ENCODE results near the gene CENPH. TPM values are rescaled to one million over a fixed set of nuclear protein-coding genes. Genes with fewer than 3 reads are reported as not detected.
"Not testable (repeated sequence)": the region's sequence is repeated elsewhere in the genome, so short reads cannot be mapped to it uniquely, and the experiment has no call there.

Gene CENPH
- total and polyA plus RNA-seq, 4 donors = 0.33 to 14.6 (median 0.77) TPM

DNA sequence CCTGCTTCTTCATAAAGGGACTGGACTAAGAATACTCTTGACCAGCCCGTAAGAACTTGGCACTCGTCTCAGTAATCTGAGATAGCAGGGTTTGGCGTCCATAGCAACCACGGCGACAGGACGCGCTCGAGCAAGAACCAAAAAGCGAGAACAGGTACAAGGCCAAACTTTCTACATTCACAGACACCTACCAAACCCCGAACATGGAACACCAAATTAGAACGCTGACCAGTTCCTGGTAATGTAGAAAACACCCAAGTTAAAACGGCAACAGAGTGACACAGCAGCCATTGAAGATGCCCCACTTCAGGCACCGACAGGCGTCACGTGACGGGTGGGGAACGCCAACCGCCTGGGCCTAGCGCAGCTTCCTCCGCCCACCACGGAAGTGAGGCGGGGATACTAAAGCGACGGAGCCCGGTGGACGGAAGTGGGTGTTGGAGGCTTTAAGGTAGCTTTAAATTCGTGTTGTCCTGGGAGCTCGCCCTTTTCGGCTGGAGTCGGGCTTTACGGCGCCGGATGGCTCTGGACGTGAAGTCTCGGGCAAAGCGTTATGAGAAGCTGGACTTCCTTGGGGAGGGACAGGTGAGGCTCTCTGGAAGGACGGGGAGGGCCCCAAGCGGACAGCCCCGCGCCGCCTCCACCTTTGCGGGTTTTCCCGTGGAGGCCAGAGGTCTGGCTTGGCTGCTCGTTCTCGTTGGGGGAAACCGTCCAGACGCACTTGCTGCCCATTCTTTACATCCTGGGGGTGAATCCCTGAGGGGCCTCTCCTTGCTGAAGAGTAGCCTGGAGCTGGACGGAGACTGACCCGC lies 45.3 kb downstream of the CENPH start, which contains the start of gene CDK7:
Gene CDK7, plus strand, starts transcription at position 430 of the 812 bp plus-strand sequence. Its CDS starts 90 bp downstream, at position 520.
- H3K27me3 ChIP-seq (ENCODE audit: control insufficient read depth in 4 of 4, insufficient read depth in 4 of 4, low read length in 3 of 4) = no peaks in the 10 kb centered on the region
- H3K9ac ChIP-seq (ENCODE audit: low read depth in 1 of 2, low read length in 2 of 2) = peak within 1 kb of the TSS; percentile 80 to 85
- peak in 1 of 2 donors; percentile 64 for TF ChIP-seq EGR1 (IDR thresholded peaks at IDR 0.05; ENCODE audit: low read depth in 2 of 2)
- peak; percentile 19 for TF ChIP-seq ZBTB33 (IDR thresholded peaks at IDR 0.05)
- peak; percentile 45 for TF ChIP-seq NR2F2 (IDR thresholded peaks at IDR 0.05)
- no peak for TF ChIP-seq FOXA1 (IDR thresholded peaks at IDR 0.05)
- peak; percentile 55 for TF ChIP-seq SP1 (IDR thresholded peaks at IDR 0.05)
- TF ChIP-seq RXRA (IDR thresholded peaks at IDR 0.05) = peak in 1 of 2 donors; percentile 24
- peak; percentile 7 for TF ChIP-seq TAF1 (conservative IDR thresholded peaks at IDR 0.05)
- no peak for TF ChIP-seq JUND (IDR thresholded peaks at IDR 0.05)
- TF ChIP-seq, protein P1, sequence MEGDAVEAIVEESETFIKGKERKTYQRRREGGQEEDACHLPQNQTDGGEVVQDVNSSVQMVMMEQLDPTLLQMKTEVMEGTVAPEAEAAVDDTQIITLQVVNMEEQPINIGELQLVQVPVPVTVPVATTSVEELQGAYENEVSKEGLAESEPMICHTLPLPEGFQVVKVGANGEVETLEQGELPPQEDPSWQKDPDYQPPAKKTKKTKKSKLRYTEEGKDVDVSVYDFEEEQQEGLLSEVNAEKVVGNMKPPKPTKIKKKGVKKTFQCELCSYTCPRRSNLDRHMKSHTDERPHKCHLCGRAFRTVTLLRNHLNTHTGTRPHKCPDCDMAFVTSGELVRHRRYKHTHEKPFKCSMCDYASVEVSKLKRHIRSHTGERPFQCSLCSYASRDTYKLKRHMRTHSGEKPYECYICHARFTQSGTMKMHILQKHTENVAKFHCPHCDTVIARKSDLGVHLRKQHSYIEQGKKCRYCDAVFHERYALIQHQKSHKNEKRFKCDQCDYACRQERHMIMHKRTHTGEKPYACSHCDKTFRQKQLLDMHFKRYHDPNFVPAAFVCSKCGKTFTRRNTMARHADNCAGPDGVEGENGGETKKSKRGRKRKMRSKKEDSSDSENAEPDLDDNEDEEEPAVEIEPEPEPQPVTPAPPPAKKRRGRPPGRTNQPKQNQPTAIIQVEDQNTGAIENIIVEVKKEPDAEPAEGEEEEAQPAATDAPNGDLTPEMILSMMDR (IDR thresholded peaks at IDR 0.05; ENCODE audit: low read depth, low read length, missing input control) = no peak
- TF ChIP-seq YY1 (IDR thresholded peaks at IDR 0.05) = peak; percentile 96
- peak; percentile 63 for TF ChIP-seq MAX (IDR thresholded peaks at IDR 0.05)
- TF ChIP-seq HNF4G (IDR thresholded peaks at IDR 0.05) = no peak
- TF ChIP-seq GABPA (IDR thresholded peaks at IDR 0.05 in 1 of 2, conservative IDR thresholded peaks at IDR 0.05 in 1 of 2) = peak; percentile 92 to 96
- TF ChIP-seq ATF3 (IDR thresholded peaks at IDR 0.05) = no peak
- TF ChIP-seq REST (IDR thresholded peaks at IDR 0.05) = no peak
- peak; percentile 37 to 47 for TF ChIP-seq RAD21 (IDR thresholded peaks at IDR 0.05)
- peaks cover 0 to 8% (median 0%) of the 10 kb centered on the region in 4 donors for H3K36me3 ChIP-seq (ENCODE audit: control insufficient read depth in 4 of 4, insufficient read depth in 3 of 4, low read depth in 1 of 4, low read length in 3 of 4)
- peak within 1 kb of the TSS; percentile 67 to 79 for H3K27ac ChIP-seq (ENCODE audit: low read depth in 1 of 2, low read length in 2 of 2)
- DNase-seq (ENCODE audit: low spot score) = peak; percentile 90
- no peaks in the 10 kb centered on the region for H3K9me3 ChIP-seq (ENCODE audit: control insufficient read depth in 4 of 4, low read length in 3 of 4)
- under 1% methylated on average over 49 of the region's 49 CpGs for WGBS
- peaks cover 5 to 34% (median 22%) of the 10 kb centered on the region in 4 donors for H3K4me1 ChIP-seq (ENCODE audit: control insufficient read depth in 4 of 4, insufficient read depth in 4 of 4, low read length in 3 of 4)
- peak within 1 kb of the TSS; percentile 65 to 96 (median 96) for H3K4me3 ChIP-seq (ENCODE audit: low read depth in 1 of 3, low read length in 3 of 3)

DNA sequence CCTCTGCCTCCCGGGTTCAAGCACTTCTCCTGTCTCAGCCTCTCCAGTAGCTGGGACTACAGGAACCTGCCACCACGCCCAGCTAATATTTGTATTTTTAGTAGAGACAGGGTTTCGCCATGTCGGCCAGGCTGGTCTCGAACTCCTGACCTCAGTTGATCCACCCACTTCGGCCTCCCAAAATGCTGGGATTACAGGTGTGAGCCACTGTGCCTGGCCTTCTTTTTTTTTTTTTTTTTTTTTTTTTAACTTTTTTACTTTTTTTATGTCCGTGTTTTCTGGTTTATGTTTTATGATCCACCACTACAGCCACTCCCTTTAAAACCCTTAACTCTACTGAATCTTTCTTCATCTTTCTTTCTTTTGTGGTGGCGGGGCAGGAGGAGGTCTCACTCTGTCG lies 47.4 kb downstream of the CENPH start:
- H3K9me3 ChIP-seq (ENCODE audit: control insufficient read depth in 4 of 4, low read length in 3 of 4); H3K27ac ChIP-seq (ENCODE audit: low read depth in 1 of 2, low read length in 2 of 2); H3K9ac ChIP-seq (ENCODE audit: low read depth in 1 of 2, low read length in 2 of 2); H3K36me3 ChIP-seq (ENCODE audit: control insufficient read depth in 4 of 4, insufficient read depth in 3 of 4, low read depth in 1 of 4, low read length in 3 of 4); H3K27me3 ChIP-seq (ENCODE audit: control insufficient read depth in 4 of 4, insufficient read depth in 4 of 4, low read length in 3 of 4); DNase-seq (ENCODE audit: low spot score); H3K4me3 ChIP-seq (ENCODE audit: low read depth in 1 of 3, low read length in 3 of 3): not testable (repeated sequence)
- peaks cover 5 to 25% (median 15%) of the 10 kb centered on the region in 4 donors for H3K4me1 ChIP-seq (ENCODE audit: control insufficient read depth in 4 of 4, insufficient read depth in 4 of 4, low read length in 3 of 4)
- 94% methylated on average over 9 of the region's 9 CpGs for WGBS

All from liver (tissue), 9 donors.